ENCODE measurements around the gene PDZD2.

PDZD2 gene

GRCh38 chr5:32094691-32095090, 455.8 kb downstream of the PDZD2 start:
- TF ChIP-seq YY1 (IDR thresholded peaks at IDR 0.05; ENCODE audit: insufficient read depth, insufficient read length) (no peak), SUZ12 (IDR thresholded peaks at IDR 0.05; ENCODE audit: extremely low read depth, insufficient read depth, insufficient read length) (no peak), ZNF274 (IDR thresholded peaks at IDR 0.05; ENCODE audit: low read depth, low read length) (no peak)
- Histone ChIP-seq H3K9me3 (ENCODE audit: insufficient read depth, low read length) (no peaks in the 10 kb centered on the region), H3K4me3 (ENCODE audit: insufficient read length, low read depth) (no peak overlapping the region), H3K27me3 (ENCODE audit: insufficient read depth, insufficient read length) (no peaks in the 10 kb centered on the region), H3K36me3 (ENCODE audit: insufficient read depth, insufficient read length, low read length) (peaks cover 18% of the 10 kb centered on the region), H3K9ac (ENCODE audit: insufficient read length, low read depth) (no peak overlapping the region), H3K4me1 (ENCODE audit: insufficient read depth, insufficient read length) (no peaks in the 10 kb centered on the region)
- DNase-seq (ENCODE audit: low read depth, low spot score), result no peak

GRCh38 chr5:32095261-32095671, 456.3 kb downstream of the PDZD2 start:
- Histone ChIP-seq H3K4me1 (ENCODE audit: insufficient read depth, insufficient read length) (no peaks in the 10 kb centered on the region), H3K9ac (ENCODE audit: insufficient read length, low read depth) (no peak overlapping the region), H3K4me3 (ENCODE audit: insufficient read length, low read depth) (no peak overlapping the region), H3K36me3 (ENCODE audit: insufficient read depth, insufficient read length, low read length) (peaks cover 22% of the 10 kb centered on the region), H3K9me3 (ENCODE audit: insufficient read depth, low read length) (no peaks in the 10 kb centered on the region), H3K27me3 (ENCODE audit: insufficient read depth, insufficient read length) (no peaks in the 10 kb centered on the region)
- no peak for DNase-seq (ENCODE audit: low read depth, low spot score)
- TF ChIP-seq ZNF274 (IDR thresholded peaks at IDR 0.05; ENCODE audit: low read depth, low read length) (no peak), YY1 (IDR thresholded peaks at IDR 0.05; ENCODE audit: insufficient read depth, insufficient read length) (no peak)

GRCh38 chr5:32096891-32097595, 458.1 kb downstream of the PDZD2 start:
- Histone ChIP-seq H3K9me3 (ENCODE audit: insufficient read depth, low read length) (no peaks in the 10 kb centered on the region), H3K27me3 (ENCODE audit: insufficient read depth, insufficient read length) (no peaks in the 10 kb centered on the region), H3K9ac (ENCODE audit: insufficient read length, low read depth) (no peak overlapping the region), H3K4me1 (ENCODE audit: insufficient read depth, insufficient read length) (no peaks in the 10 kb centered on the region), H3K4me3 (ENCODE audit: insufficient read length, low read depth) (no peak overlapping the region), H3K36me3 (ENCODE audit: insufficient read depth, insufficient read length, low read length) (peaks cover 36% of the 10 kb centered on the region)
- DNase-seq (ENCODE audit: low read depth, low spot score), result no peak
- TF ChIP-seq ZNF274 (IDR thresholded peaks at IDR 0.05; ENCODE audit: low read depth, low read length) (no peak), SUZ12 (IDR thresholded peaks at IDR 0.05; ENCODE audit: extremely low read depth, insufficient read depth, insufficient read length) (no peak), YY1 (IDR thresholded peaks at IDR 0.05; ENCODE audit: insufficient read depth, insufficient read length) (no peak)

GRCh38 chr5:32098291-32098690, 459.4 kb downstream of the PDZD2 start:
- Histone ChIP-seq H3K4me1 (ENCODE audit: insufficient read depth, insufficient read length) (no peaks in the 10 kb centered on the region), H3K27me3 (ENCODE audit: insufficient read depth, insufficient read length) (no peaks in the 10 kb centered on the region), H3K36me3 (ENCODE audit: insufficient read depth, insufficient read length, low read length) (peaks cover 45% of the 10 kb centered on the region), H3K4me3 (ENCODE audit: insufficient read length, low read depth) (no peak overlapping the region), H3K9me3 (ENCODE audit: insufficient read depth, low read length) (no peaks in the 10 kb centered on the region), H3K9ac (ENCODE audit: insufficient read length, low read depth) (no peak overlapping the region)
- DNase-seq (ENCODE audit: low read depth, low spot score), result no peak
- TF ChIP-seq SUZ12 (IDR thresholded peaks at IDR 0.05; ENCODE audit: extremely low read depth, insufficient read depth, insufficient read length), result no peak
- no peak for TF ChIP-seq YY1 (IDR thresholded peaks at IDR 0.05; ENCODE audit: insufficient read depth, insufficient read length)
- no peak for TF ChIP-seq ZNF274 (IDR thresholded peaks at IDR 0.05; ENCODE audit: low read depth, low read length)

- H3K27me3 ChIP-seq (ENCODE audit: insufficient read depth, insufficient read length), result no peaks in the 10 kb centered on the region
- no peak for DNase-seq (ENCODE audit: low read depth, low spot score)
- H3K9me3 ChIP-seq (ENCODE audit: insufficient read depth, low read length), result no peaks in the 10 kb centered on the region
- H3K4me3 ChIP-seq (ENCODE audit: insufficient read length, low read depth), result no peak overlapping the region
- H3K36me3 ChIP-seq (ENCODE audit: insufficient read depth, insufficient read length, low read length), result peaks cover 48% of the 10 kb centered on the region
- no peaks in the 10 kb centered on the region for H3K4me1 ChIP-seq (ENCODE audit: insufficient read depth, insufficient read length)
- H3K9ac ChIP-seq (ENCODE audit: insufficient read length, low read depth), result no peak overlapping the region
- no peak for TF ChIP-seq ZNF274 (IDR thresholded peaks at IDR 0.05; ENCODE audit: low read depth, low read length)
- TF ChIP-seq SUZ12 (IDR thresholded peaks at IDR 0.05; ENCODE audit: extremely low read depth, insufficient read depth, insufficient read length), result no peak
- no peak for TF ChIP-seq YY1 (IDR thresholded peaks at IDR 0.05; ENCODE audit: insufficient read depth, insufficient read length)
Measured at GRCh38 chr5:32098890-32099310, 460.0 kb downstream of the PDZD2 start.

- H3K4me3 ChIP-seq (ENCODE audit: insufficient read length, low read depth), result no peak overlapping the region
- H3K9ac ChIP-seq (ENCODE audit: insufficient read length, low read depth), result no peak overlapping the region
- DNase-seq (ENCODE audit: low read depth, low spot score), result no peak
- H3K9me3 ChIP-seq (ENCODE audit: insufficient read depth, low read length), result no peaks in the 10 kb centered on the region
- no peaks in the 10 kb centered on the region for H3K27me3 ChIP-seq (ENCODE audit: insufficient read depth, insufficient read length)
- peaks cover 52% of the 10 kb centered on the region for H3K36me3 ChIP-seq (ENCODE audit: insufficient read depth, insufficient read length, low read length)
- no peak for TF ChIP-seq ZNF274 (IDR thresholded peaks at IDR 0.05; ENCODE audit: low read depth, low read length)
- no peak for TF ChIP-seq SUZ12 (IDR thresholded peaks at IDR 0.05; ENCODE audit: extremely low read depth, insufficient read depth, insufficient read length)
- no peak for TF ChIP-seq YY1 (IDR thresholded peaks at IDR 0.05; ENCODE audit: insufficient read depth, insufficient read length)
- H3K4me1 ChIP-seq (ENCODE audit: insufficient read depth, insufficient read length), result no peaks in the 10 kb centered on the region
Measured at GRCh38 chr5:32099486-32100035, 460.6 kb downstream of the PDZD2 start.

- H3K4me3 ChIP-seq (ENCODE audit: insufficient read length, low read depth), result no peak overlapping the region
- TF ChIP-seq SUZ12 (IDR thresholded peaks at IDR 0.05; ENCODE audit: extremely low read depth, insufficient read depth, insufficient read length) (no peak), ZNF274 (IDR thresholded peaks at IDR 0.05; ENCODE audit: low read depth, low read length) (no peak), YY1 (IDR thresholded peaks at IDR 0.05; ENCODE audit: insufficient read depth, insufficient read length) (no peak)
- H3K9me3 ChIP-seq (ENCODE audit: insufficient read depth, low read length), result no peaks in the 10 kb centered on the region
- DNase-seq (ENCODE audit: low read depth, low spot score), result no peak
- H3K36me3 ChIP-seq (ENCODE audit: insufficient read depth, insufficient read length, low read length), result peaks cover 55% of the 10 kb centered on the region
- H3K9ac ChIP-seq (ENCODE audit: insufficient read length, low read depth), result no peak overlapping the region
- no peaks in the 10 kb centered on the region for H3K27me3 ChIP-seq (ENCODE audit: insufficient read depth, insufficient read length)
- no peaks in the 10 kb centered on the region for H3K4me1 ChIP-seq (ENCODE audit: insufficient read depth, insufficient read length)
Measured at GRCh38 chr5:32100230-32100629, 461.3 kb downstream of the PDZD2 start.

Measured in NT2/D1 (cell line).